SK-N-SH (cell line): Measurements from ENCODE around the gene BCAM. TPM values are rescaled to one million over a fixed set of nuclear protein-coding genes. Genes with fewer than 3 reads are reported as not detected.
A peak's percentile ranks its signal among the peaks of the same experiment; 100 is the strongest.
"Not testable (repeated sequence)": the region's sequence is repeated elsewhere in the genome, so short reads cannot be mapped to it uniquely, and the experiment has no call there.

Source experiments
- CTCF ChIA-PET: fragments of 300-600, 350-600 bp; formaldehyde crosslinking; extraction: SDS; loops from one replicate; lab custom pipeline; 2021; lab: Yijun Ruan, JAX
- POLR2A ChIA-PET: fragments of 350-600 bp; sonication (Branson Sonifier 250); formaldehyde crosslinking; extraction: SDS; loops from one replicate; lab custom pipeline; 2020; ENCODE audit warnings: antibody characterized with exemption, inconsistent platforms; lab: Yijun Ruan, JAX
- DNase-seq: peaks from one replicate; pipeline ENCODE4 v3.0.0; 2012
- H2AFZ ChIP-seq: fragments of 200-600 bp; sonication (generic); 2 replicates; pipeline ENCODE4 v1.8.1; 2016; ENCODE audit warnings: antibody characterized with exemption, mild to moderate bottlenecking, low read depth
- H3F3A ChIP-seq: fragments of 200-600 bp; sonication (generic); replicated peaks from 2 replicates; pipeline ENCODE3; 2016; ENCODE audit warnings: antibody characterized with exemption, mild to moderate bottlenecking; ENCODE audit not compliant: insufficient read depth
- H3K27ac ChIP-seq, 2 experiments: fragments of 200-500 bp in 1 of 2; fragments of 200-600 bp in 1 of 2; sonication (Bioruptor generic) in 1 of 2; sonication (generic), shearing (Covaris generic) in 1 of 2; 2 replicates each; pipeline versions ENCODE4 v1.5.1 to v1.6.1; 2014 to 2016; ENCODE audit warnings: low read depth in 2 of 2, inconsistent platforms in 1 of 2, low read length in 1 of 2, mild to moderate bottlenecking in 1 of 2, mixed read lengths in 1 of 2
- H3K27me3 ChIP-seq: fragments of 200-600 bp; sonication (generic), shearing (Covaris generic); 2 replicates; pipeline ENCODE4 v1.6.1; 2016; ENCODE audit warnings: mixed run types; ENCODE audit not compliant: insufficient read depth
- H3K36me3 ChIP-seq, 2 experiments: fragments of 200-500 bp in 1 of 2; fragments of 200-600 bp in 1 of 2; sonication (Bioruptor generic) in 1 of 2; sonication (generic) in 1 of 2; replicated peaks in 1 of 2; 2 replicates each; pipeline versions ENCODE3 to v1.5.1; 2014 to 2016; ENCODE audit warnings: low read length in 1 of 2, mild to moderate bottlenecking in 1 of 2; ENCODE audit not compliant: insufficient read depth in 2 of 2, control insufficient read depth in 1 of 2
- H3K4me1 ChIP-seq, 2 experiments: fragments of 200-500 bp in 1 of 2; fragments of 200-600 bp in 1 of 2; sonication (Bioruptor generic) in 1 of 2; sonication (generic), shearing (Covaris generic) in 1 of 2; 2 replicates each; pipeline versions ENCODE4 v1.5.1 to v1.6.1; 2014 to 2016; ENCODE audit warnings: low read depth in 1 of 2, low read length in 1 of 2, mixed run types in 1 of 2; ENCODE audit not compliant: insufficient read depth in 2 of 2, control insufficient read depth in 1 of 2
- H3K4me2 ChIP-seq: fragments of 200-600 bp; sonication (generic), shearing (Covaris generic); 2 replicates; pipeline ENCODE4 v1.6.1; 2017; ENCODE audit warnings: mixed run types
- H3K4me3 ChIP-seq, 2 experiments: fragments of 200-500 bp in 1 of 2; fragments of 200-600 bp in 1 of 2; sonication (Bioruptor generic) in 1 of 2; sonication (generic), shearing (Covaris generic) in 1 of 2; 2 replicates each; pipeline versions ENCODE4 v1.5.1 to v1.8.1; 2014 to 2016; ENCODE audit warnings: low read depth in 2 of 2, inconsistent platforms in 1 of 2, low read length in 1 of 2, mild to moderate bottlenecking in 1 of 2, mixed read lengths in 1 of 2, moderate library complexity in 1 of 2
- H3K79me2 ChIP-seq: fragments of 200-600 bp; sonication (generic); 2 replicates; pipeline ENCODE4 v1.8.1; 2017; ENCODE audit warnings: mild to moderate bottlenecking; ENCODE audit not compliant: insufficient read depth
- H3K9ac ChIP-seq: fragments of 200-600 bp; sonication (generic); 2 replicates; pipeline ENCODE4 v1.6.1; 2017; ENCODE audit warnings: mixed run types
- H3K9me2 ChIP-seq: fragments of 200-600 bp; sonication (generic); 2 replicates; pipeline ENCODE4 v1.6.1; 2017; ENCODE audit warnings: mixed run types
- H3K9me3 ChIP-seq: fragments of 200-600 bp; sonication (generic); 2 replicates; pipeline ENCODE4 v1.6.1; 2017; ENCODE audit warnings: mixed run types, mild to moderate bottlenecking, moderate library complexity
- H4K20me1 ChIP-seq: fragments of 200-600 bp; sonication (generic); 2 replicates; pipeline ENCODE4 v1.6.1; 2017; ENCODE audit warnings: mild to moderate bottlenecking, mixed run types; ENCODE audit not compliant: insufficient read depth
- CHD2 ChIP-seq: fragments of 150-350 bp; IDR thresholded peaks from 2 replicates; pipeline ENCODE4 v1.6.1; 2018; ENCODE audit warnings: low read length; ENCODE audit not compliant: partially characterized antibody
- EZH2phosphoT487 ChIP-seq: fragments of 200-600 bp; sonication (generic); IDR thresholded peaks from 2 replicates; pipeline ENCODE4 v1.6.1; 2017; ENCODE audit warnings: low read depth, mixed run types, mild to moderate bottlenecking, antibody characterized with exemption, moderate library complexity, borderline replicate concordance
- FOXJ3 ChIP-seq: sonication (generic); formaldehyde crosslinking; IDR thresholded peaks from 2 replicates; pipeline ENCODE4 v1.5.1; 2020; ENCODE audit warnings: mild to moderate bottlenecking, missing genetic modification reagents
- GATA2 ChIP-seq: sonication (generic); formaldehyde crosslinking; IDR thresholded peaks from 2 replicates; pipeline ENCODE4 v1.5.0; 2020; ENCODE audit warnings: mild to moderate bottlenecking, missing genetic modification reagents
- MXI1 ChIP-seq: IDR thresholded peaks from 2 replicates; pipeline ENCODE4 v1.6.1; 2012; ENCODE audit warnings: mild to moderate bottlenecking, low read depth, low read length, improper control_type of control experiment
- RAD21 ChIP-seq: IDR thresholded peaks from 2 replicates; pipeline ENCODE4 v1.6.1; 2012; ENCODE audit warnings: mild to moderate bottlenecking, low read length
- RFX5 ChIP-seq: IDR thresholded peaks from 2 replicates; pipeline ENCODE4 v1.6.1; 2012; ENCODE audit warnings: mild to moderate bottlenecking, improper control_type of control experiment, low read length
- SMC3 ChIP-seq: IDR thresholded peaks from 2 replicates; pipeline ENCODE4 v1.6.1; 2012; ENCODE audit warnings: low read depth, low read length, improper control_type of control experiment
- WGBS: methylation state at CpG from one replicate; pipeline ENCODE4 v1.1.6; 2017; ENCODE audit warnings: low lambda C conversion rate; 5-methylcytosine and 5-hydroxymethylcytosine counted together
- polyA plus RNA-seq, 3 experiments: library from polyadenylated mRNA; depleted of rRNA; stranded (reverse); fragments of >200 nt; gene quantifications; 2 replicates each; pipeline ENCODE4 v1.2.3, GENCODE V29; 2012
- TF ChIP-seq, protein P1 (sequence below): fragments of 200-600 bp; sonication (generic); IDR thresholded peaks from 2 replicates; pipeline ENCODE4 v1.6.1; 2017; ENCODE audit warnings: antibody characterized with exemption, mild to moderate bottlenecking, moderate library complexity
- TF ChIP-seq, protein P2 (sequence below): IDR thresholded peaks from 2 replicates; pipeline ENCODE4 v1.4.0; 2012; ENCODE audit warnings: low read depth
- TF ChIP-seq, protein P3 (sequence below): IDR thresholded peaks from 2 replicates; pipeline ENCODE4 v1.4.0; 2012; ENCODE audit warnings: low read depth, borderline replicate concordance
- TF ChIP-seq, protein P4 (sequence below): fragments of 150-350 bp; IDR thresholded peaks from 2 replicates; pipeline ENCODE4 v1.6.1; 2016; ENCODE audit warnings: mild to moderate bottlenecking, low read depth, low read length
- TF ChIP-seq, protein P5 (sequence below): IDR thresholded peaks from 2 replicates; pipeline ENCODE4; 2012

Gene BCAM
- polyA plus RNA-seq, 1 of the 3 experiments (the other 2 are of a cell fraction), result 34.0 TPM

DNA sequence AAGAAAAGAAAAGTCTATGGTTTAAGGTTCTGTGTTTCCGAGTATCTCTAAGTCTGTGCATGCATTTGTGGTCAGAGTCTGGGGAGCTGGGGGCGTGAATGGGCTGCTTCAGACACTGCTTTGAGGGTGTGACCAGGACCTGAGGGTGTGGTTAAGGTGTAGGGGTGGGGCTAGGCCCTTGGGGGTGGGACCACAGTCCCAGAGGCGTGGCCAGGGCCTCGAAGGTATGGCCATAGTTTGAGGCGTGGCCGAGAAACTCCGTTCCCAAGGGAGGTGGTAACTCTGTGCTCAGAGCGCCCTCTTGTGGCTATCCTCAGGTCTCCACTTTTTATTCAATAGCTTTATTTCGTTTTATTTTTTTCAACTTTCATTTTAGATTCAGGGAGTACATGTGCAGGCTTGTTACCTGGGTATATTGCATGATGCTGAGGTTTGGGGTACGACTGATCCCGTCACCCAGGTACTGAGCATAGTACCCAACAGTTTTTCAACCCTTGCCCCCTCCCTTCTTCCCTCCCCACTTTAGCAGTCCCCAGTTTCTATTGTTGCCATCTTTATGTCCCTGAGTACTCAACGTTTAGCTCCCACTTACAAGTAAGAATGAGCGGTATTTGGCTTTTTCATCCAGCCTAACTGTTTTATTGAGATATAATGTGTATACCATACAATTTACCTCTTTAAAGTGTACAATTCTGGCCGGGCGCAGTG is 38.2 kb upstream of the BCAM start:
- Histone ChIP-seq H2AFZ (peak overlapping the region; percentile 82), H3F3A (peaks cover 12% of the 10 kb centered on the region), H3K4me1 (peaks cover 0 to 6% of the 10 kb centered on the region in 2 experiments; a peak in 1 of 4 replicates), H3K4me3 (no peak overlapping the region; a peak in 1 of 4 replicates), H3K9me2 (no peaks in the 10 kb centered on the region), H3K27ac (no peak overlapping the region), H3K4me2 (peak overlapping the region; percentile 62), H3K27me3 (no peaks in the 10 kb centered on the region), H3K36me3 (no peaks in the 10 kb centered on the region), H3K79me2 (no peaks in the 10 kb centered on the region), H4K20me1 (no peaks in the 10 kb centered on the region), H3K9ac (no peak overlapping the region), H3K9me3 (no peaks in the 10 kb centered on the region)
- DNase-seq, result peak; percentile 94
- ChIA-PET CTCF (interaction anchor here (0.5 to 17.6 kb wide), 46 partner anchors 9 to 206 kb away, joined by 3 to 598 read pairs (median 6); partner anchors contain the start of gene BCAM), POLR2A (interaction anchor here (0.8 kb wide), 1 partner anchor 47 kb away, joined by 3 read pairs; no protein-coding TSS in a partner anchor)
- 11% methylated on average over 15 of the region's 15 CpGs for WGBS
- TF ChIP-seq SMC3 (peak; percentile 93), RAD21 (peak; percentile 94), MXI1 (no peak), CHD2 (no peak)
- TF ChIP-seq, protein P1, sequence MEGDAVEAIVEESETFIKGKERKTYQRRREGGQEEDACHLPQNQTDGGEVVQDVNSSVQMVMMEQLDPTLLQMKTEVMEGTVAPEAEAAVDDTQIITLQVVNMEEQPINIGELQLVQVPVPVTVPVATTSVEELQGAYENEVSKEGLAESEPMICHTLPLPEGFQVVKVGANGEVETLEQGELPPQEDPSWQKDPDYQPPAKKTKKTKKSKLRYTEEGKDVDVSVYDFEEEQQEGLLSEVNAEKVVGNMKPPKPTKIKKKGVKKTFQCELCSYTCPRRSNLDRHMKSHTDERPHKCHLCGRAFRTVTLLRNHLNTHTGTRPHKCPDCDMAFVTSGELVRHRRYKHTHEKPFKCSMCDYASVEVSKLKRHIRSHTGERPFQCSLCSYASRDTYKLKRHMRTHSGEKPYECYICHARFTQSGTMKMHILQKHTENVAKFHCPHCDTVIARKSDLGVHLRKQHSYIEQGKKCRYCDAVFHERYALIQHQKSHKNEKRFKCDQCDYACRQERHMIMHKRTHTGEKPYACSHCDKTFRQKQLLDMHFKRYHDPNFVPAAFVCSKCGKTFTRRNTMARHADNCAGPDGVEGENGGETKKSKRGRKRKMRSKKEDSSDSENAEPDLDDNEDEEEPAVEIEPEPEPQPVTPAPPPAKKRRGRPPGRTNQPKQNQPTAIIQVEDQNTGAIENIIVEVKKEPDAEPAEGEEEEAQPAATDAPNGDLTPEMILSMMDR, result peak; percentile 87
- TF ChIP-seq, protein P2, sequence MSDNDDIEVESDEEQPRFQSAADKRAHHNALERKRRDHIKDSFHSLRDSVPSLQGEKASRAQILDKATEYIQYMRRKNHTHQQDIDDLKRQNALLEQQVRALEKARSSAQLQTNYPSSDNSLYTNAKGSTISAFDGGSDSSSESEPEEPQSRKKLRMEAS, result no peak
- TF ChIP-seq, all 33 proteins: peak for 3

DNA sequence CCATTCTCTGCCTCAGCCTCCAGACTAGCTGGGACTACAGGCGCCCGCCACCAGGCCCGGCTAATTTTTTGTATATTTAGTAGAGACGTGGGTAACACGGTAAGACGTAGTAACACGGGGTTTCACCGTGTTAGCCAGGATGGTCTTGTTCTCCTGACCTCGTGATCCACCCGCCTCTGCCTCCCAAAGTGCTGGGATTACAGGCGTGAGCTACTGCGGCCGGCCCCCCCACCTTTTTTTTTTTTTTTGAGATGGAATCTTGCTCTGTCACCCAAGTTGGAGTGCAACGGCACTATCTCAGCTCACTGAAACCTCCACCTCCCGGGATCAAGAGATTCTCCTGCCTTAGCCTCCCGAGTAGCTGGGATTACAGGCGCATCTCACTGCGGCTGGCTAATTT is 36.8 kb upstream of the BCAM start:
- H3K9me3 ChIP-seq, H3K4me2 ChIP-seq, H3K27me3 ChIP-seq, H3K9me2 ChIP-seq, H3K36me3 ChIP-seq, H3K4me1 ChIP-seq, H3K79me2 ChIP-seq, H2AFZ ChIP-seq, H3K9ac ChIP-seq, DNase-seq, H3K4me3 ChIP-seq, H4K20me1 ChIP-seq, POLR2A ChIA-PET, H3K27ac ChIP-seq: not testable (repeated sequence)
- CTCF ChIA-PET, result interaction anchor here (0.5 to 17.6 kb wide), 10 partner anchors 8 to 211 kb away, joined by 3 to 598 read pairs (median 24); no protein-coding TSS in a partner anchor
- H3F3A ChIP-seq, result peaks cover 12% of the 10 kb centered on the region
- 67% methylated on average over 18 of the region's 18 CpGs for WGBS

DNA sequence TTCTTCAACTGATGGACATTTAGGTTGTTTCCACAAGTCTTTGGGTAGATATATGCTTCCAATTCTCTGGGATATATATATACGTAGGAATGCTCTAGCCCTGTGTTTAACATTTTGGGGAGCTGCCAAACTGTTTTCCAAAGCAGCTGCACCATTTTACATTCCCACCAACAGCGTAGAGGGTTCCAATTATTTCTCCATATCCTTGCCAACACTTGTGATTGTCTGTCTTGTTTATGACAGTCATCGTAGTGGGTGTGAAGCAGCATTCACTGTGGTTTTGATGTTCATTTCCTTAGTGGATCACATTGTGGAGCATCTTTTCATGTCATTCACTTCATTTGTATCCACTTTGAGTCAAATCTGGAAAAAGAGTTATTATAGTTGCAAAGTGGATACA is 35.9 kb upstream of the BCAM start:
- no peaks in the 10 kb centered on the region for H3K27me3 ChIP-seq
- peaks cover 11% of the 10 kb centered on the region for H3F3A ChIP-seq
- 62% methylated on average over 3 of the region's 3 CpGs for WGBS
- H3K9me3 ChIP-seq, result no peaks in the 10 kb centered on the region
- no peaks in the 10 kb centered on the region for H3K79me2 ChIP-seq
- no peak overlapping the region for H3K9ac ChIP-seq
- H2AFZ ChIP-seq, result 0 out of 2 replicates have a peak overlapping the region, but pooled peaks have one; percentile 21
- ChIA-PET POLR2A (interaction anchor here (0.6 kb wide), 1 partner anchor 84 kb away, joined by 4 read pairs; no protein-coding TSS in a partner anchor), CTCF (interaction anchor here (1.2 to 17.6 kb wide), 4 partner anchors 10 to 202 kb away, joined by 3 to 598 read pairs (median 40); no protein-coding TSS in a partner anchor)
- H3K27ac ChIP-seq, result no peak overlapping the region
- no peak overlapping the region for H3K4me3 ChIP-seq
- no peaks in the 10 kb centered on the region for H3K36me3 ChIP-seq
- no peak for DNase-seq
- H3K4me2 ChIP-seq, result no peak overlapping the region
- H3K9me2 ChIP-seq, result no peaks in the 10 kb centered on the region
- H3K4me1 ChIP-seq, result peaks cover 0 to 6% of the 10 kb centered on the region in 2 experiments; a peak in 1 of 4 replicates
- TF ChIP-seq EZH2phosphoT487, result no peak
- TF ChIP-seq, protein P3, sequence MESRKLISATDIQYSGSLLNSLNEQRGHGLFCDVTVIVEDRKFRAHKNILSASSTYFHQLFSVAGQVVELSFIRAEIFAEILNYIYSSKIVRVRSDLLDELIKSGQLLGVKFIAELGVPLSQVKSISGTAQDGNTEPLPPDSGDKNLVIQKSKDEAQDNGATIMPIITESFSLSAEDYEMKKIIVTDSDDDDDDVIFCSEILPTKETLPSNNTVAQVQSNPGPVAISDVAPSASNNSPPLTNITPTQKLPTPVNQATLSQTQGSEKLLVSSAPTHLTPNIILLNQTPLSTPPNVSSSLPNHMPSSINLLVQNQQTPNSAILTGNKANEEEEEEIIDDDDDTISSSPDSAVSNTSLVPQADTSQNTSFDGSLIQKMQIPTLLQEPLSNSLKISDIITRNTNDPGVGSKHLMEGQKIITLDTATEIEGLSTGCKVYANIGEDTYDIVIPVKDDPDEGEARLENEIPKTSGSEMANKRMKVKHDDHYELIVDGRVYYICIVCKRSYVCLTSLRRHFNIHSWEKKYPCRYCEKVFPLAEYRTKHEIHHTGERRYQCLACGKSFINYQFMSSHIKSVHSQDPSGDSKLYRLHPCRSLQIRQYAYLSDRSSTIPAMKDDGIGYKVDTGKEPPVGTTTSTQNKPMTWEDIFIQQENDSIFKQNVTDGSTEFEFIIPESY, result no peak
- TF ChIP-seq RFX5, result no peak
- TF ChIP-seq SMC3, result no peak
- TF ChIP-seq GATA2 (CRISPR knock-in tag), result no peak
- TF ChIP-seq, protein P4, sequence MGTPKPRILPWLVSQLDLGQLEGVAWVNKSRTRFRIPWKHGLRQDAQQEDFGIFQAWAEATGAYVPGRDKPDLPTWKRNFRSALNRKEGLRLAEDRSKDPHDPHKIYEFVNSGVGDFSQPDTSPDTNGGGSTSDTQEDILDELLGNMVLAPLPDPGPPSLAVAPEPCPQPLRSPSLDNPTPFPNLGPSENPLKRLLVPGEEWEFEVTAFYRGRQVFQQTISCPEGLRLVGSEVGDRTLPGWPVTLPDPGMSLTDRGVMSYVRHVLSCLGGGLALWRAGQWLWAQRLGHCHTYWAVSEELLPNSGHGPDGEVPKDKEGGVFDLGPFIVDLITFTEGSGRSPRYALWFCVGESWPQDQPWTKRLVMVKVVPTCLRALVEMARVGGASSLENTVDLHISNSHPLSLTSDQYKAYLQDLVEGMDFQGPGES, result no peak
- TF ChIP-seq FOXJ3, result no peak
- no peak for TF ChIP-seq RAD21
- TF ChIP-seq, protein P5, sequence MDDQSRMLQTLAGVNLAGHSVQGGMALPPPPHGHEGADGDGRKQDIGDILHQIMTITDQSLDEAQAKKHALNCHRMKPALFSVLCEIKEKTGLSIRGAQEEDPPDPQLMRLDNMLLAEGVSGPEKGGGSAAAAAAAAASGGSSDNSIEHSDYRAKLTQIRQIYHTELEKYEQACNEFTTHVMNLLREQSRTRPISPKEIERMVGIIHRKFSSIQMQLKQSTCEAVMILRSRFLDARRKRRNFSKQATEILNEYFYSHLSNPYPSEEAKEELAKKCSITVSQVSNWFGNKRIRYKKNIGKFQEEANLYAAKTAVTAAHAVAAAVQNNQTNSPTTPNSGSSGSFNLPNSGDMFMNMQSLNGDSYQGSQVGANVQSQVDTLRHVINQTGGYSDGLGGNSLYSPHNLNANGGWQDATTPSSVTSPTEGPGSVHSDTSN, result no peak
- H4K20me1 ChIP-seq, result no peaks in the 10 kb centered on the region
